ENCODE results near the gene STOML1. TPM values are rescaled to one million over a fixed set of nuclear protein-coding genes. Genes with fewer than 3 reads are reported as not detected.

The STOML1 gene
- total RNA-seq, 1 donor from 2014 or later: 15.3 TPM

DNA sequence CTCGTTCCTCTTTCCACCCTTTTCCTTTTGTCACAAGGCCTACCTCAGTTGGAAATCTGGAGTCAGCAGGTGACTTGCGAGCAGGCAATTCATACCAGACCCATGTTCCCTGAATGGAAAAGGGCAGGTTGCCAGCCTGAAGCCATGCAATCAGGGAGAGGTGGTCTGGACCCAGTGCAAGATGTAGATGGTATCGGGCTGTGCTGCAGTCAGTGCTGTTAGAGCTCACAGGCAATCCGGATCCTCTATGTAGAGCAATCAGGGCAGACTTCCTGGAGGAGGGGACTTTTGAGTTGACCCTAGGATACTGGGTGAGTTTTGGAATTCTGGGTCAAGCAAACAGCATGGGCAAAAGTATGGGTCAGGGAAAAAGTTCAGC, 47.0 kb downstream of the STOML1 start:
- no peak for DNase-seq (ENCODE audit: low spot score in 2 of 2)
- H3K4me1 ChIP-seq: peaks cover 29 to 45% of the 10 kb centered on the region in 2 donors
- TF ChIP-seq CTCF (IDR thresholded peaks at IDR 0.05): no peak
- no peak overlapping the region for H3K4me3 ChIP-seq
- no peaks in the 10 kb centered on the region for H3K9me3 ChIP-seq
- peak overlapping the region; percentile 90 to 93 for H3K27ac ChIP-seq
- intact Hi-C loops (cut with DNase I): no loop called here
- no peaks in the 10 kb centered on the region for H3K27me3 ChIP-seq
- H3K36me3 ChIP-seq: peaks cover 39 to 46% of the 10 kb centered on the region in 2 donors

- H3K36me3 ChIP-seq: peaks cover 34 to 40% of the 10 kb centered on the region in 2 donors
- H3K4me1 ChIP-seq: peaks cover 31 to 51% of the 10 kb centered on the region in 2 donors
- intact Hi-C loops (cut with DNase I): no loop called here
- TF ChIP-seq CTCF (IDR thresholded peaks at IDR 0.05): no peak
- no peak overlapping the region for H3K4me3 ChIP-seq
- no peak for DNase-seq (ENCODE audit: low spot score in 2 of 2)
- no peaks in the 10 kb centered on the region for H3K9me3 ChIP-seq
- no peaks in the 10 kb centered on the region for H3K27me3 ChIP-seq
- peak overlapping the region; percentile 90 to 93 for H3K27ac ChIP-seq
These were observed 47.6 kb downstream of the STOML1 start for GRCh38 chr15:73944161-73945129.

- Histone ChIP-seq H3K36me3 (peaks cover 19 to 24% of the 10 kb centered on the region in 2 donors), H3K27ac (peak overlapping the region; percentile 90 to 93), H3K27me3 (no peaks in the 10 kb centered on the region), H3K4me1 (peaks cover 35 to 62% of the 10 kb centered on the region in 2 donors), H3K4me3 (no peak overlapping the region), H3K9me3 (no peaks in the 10 kb centered on the region)
- TF ChIP-seq CTCF (IDR thresholded peaks at IDR 0.05): no peak
- intact Hi-C loops (cut with DNase I): loop anchor here (1.0 kb wide), 1 partner anchor 16 kb away; no protein-coding TSS in a partner anchor
- no peak for DNase-seq (ENCODE audit: low spot score in 2 of 2)
These were observed 49.3 kb downstream of the STOML1 start for GRCh38 chr15:73942751-73943270.

- H3K27me3 ChIP-seq: no peaks in the 10 kb centered on the region
- no peak for TF ChIP-seq CTCF (IDR thresholded peaks at IDR 0.05)
- peaks cover 35 to 68% of the 10 kb centered on the region in 2 donors for H3K4me1 ChIP-seq
- intact Hi-C loops (cut with DNase I): loop anchor here (1.0 kb wide), 1 partner anchor 15 kb away; no protein-coding TSS in a partner anchor
- peak overlapping the region; percentile 90 to 93 for H3K27ac ChIP-seq
- H3K4me3 ChIP-seq: no peak overlapping the region
- no peaks in the 10 kb centered on the region for H3K9me3 ChIP-seq
- peaks cover 12 to 17% of the 10 kb centered on the region in 2 donors for H3K36me3 ChIP-seq
- DNase-seq (ENCODE audit: low spot score in 2 of 2): peak in 1 of 2 donors; percentile 65
These were observed 50.0 kb downstream of the STOML1 start for GRCh38 chr15:73941871-73942635.

GRCh38 chr15:73941449-73941848, 50.6 kb downstream of the STOML1 start:
- H3K9me3 ChIP-seq: no peaks in the 10 kb centered on the region
- H3K27me3 ChIP-seq: no peaks in the 10 kb centered on the region
- DNase-seq (ENCODE audit: low spot score in 2 of 2): no peak
- peaks cover 35 to 74% of the 10 kb centered on the region in 2 donors for H3K4me1 ChIP-seq
- no peak for TF ChIP-seq CTCF (IDR thresholded peaks at IDR 0.05)
- peaks cover 6 to 10% of the 10 kb centered on the region in 2 donors for H3K36me3 ChIP-seq
- H3K27ac ChIP-seq: peak overlapping the region; percentile 90 to 93
- H3K4me3 ChIP-seq: no peak overlapping the region
- intact Hi-C loops (cut with DNase I): no loop called here
